GM18507 (cell line): ENCODE results near the gene ADARB1.
A peak's percentile ranks its signal among the peaks of the same experiment; 100 is the strongest.

Source experiments
- DNase-seq: peaks from one replicate; pipeline ENCODE4 v3.0.0; 2011; ENCODE audit warnings: low read depth; ENCODE audit not compliant: insufficient read length; ENCODE audit errors: extremely low spot score
- FAIRE-seq: peaks from 2 replicates; lab custom pipeline; 2011; peaks lifted over from hg19 to GRCh38; lab: Jason Lieb, UNC

ADARB1 gene

GRCh38 chr21:45053561-45054226 lies 20.7 kb upstream of the ADARB1 start:
- FAIRE-seq (no peak), DNase-seq (no peak)

DNA sequence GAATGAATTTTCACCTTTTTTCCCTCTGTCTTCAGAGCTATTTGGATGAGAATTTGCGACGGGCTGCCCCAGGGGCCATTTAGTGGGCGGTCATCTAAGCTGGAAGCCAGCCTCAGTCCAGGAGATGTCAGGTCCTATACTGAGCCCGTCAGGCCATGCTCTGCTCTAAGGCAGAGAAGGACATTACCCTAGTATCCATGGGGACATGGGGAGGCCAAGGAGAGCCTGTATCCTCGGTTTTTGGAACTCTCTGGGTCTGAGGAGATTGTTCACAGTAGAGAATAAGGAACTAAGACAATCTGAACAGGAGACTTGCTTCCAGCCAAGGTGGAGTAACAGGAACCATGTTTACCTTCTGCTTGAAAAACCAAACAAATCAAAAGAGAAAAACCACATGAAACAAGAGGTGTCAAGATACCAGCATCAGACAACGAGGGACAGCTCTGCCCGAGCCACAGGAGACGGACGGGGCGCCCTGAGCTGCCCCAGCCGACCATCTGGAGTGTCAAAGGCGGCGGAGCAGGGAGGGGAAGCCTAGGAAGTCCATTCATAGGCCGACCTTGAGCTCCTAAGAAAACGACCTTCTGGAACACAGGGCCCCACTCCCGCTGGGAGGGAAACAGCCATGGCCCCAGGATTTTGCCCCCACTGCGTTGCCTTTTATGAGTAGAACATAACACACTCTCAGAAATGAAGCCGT lies 20.0 kb upstream of the ADARB1 start:
- no peak for DNase-seq
- no peak for FAIRE-seq

DNA sequence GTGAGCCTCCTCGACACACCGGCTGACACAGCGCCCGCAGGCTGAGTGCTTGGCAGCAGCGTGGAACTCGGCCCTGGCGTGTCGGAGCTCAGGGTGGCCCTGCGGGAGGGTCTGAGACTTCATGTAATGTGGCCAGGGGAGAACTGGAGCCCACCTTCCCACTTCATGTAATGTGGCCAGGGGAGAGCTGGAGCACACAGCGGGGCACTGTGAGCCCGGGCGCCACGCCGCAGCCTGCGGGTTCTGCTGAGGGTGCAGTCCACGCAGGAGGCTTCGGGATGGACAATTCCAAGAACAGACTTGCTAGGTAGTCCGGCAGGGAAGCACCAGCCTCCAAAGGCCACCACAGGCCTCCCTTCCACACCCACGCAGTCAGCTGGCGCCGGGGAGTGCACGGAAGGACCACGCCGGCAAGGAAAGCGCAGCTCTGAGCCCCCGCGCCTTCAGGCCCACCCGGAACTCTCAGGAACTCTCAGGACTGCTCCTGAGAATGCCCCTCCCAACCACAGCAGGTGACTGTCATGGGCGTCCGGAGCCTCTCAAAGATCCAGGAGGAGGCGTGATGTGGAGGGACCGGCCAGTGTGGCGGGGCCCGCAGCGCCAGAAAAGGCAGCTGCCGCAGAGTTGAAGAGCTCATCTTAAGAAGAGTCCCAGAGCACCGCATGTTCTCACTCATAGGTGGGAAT lies 19.3 kb upstream of the ADARB1 start:
- FAIRE-seq (peak; percentile 26), DNase-seq (no peak)

DNA sequence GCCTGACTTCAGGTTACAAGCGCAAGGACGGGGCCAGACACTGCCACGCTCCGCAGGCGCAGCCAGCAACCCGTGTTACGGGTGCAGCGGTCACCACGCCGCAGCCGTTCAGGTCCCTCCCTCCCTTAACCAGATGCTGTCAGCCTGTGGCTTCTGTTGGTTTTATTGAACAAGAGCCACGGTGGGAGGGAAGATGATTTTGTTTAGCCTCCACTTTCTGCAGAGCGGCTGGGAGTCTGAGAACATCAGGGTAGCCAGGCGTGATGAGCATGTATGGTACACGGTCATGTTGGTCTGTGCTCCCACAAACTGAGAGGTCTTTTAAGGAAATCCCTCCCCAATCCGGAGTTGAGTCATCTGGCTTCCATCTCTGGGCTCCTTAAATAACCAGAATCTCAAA lies 18.5 kb upstream of the ADARB1 start:
- no peak for FAIRE-seq
- DNase-seq: no peak

- DNase-seq: no peak
- no peak for FAIRE-seq
Observed at GRCh38 chr21:45056296-45056904, 18.0 kb upstream of the ADARB1 start.

- no peak for DNase-seq
- no peak for FAIRE-seq
Observed at GRCh38 chr21:45056917-45057560, 17.3 kb upstream of the ADARB1 start.

DNA sequence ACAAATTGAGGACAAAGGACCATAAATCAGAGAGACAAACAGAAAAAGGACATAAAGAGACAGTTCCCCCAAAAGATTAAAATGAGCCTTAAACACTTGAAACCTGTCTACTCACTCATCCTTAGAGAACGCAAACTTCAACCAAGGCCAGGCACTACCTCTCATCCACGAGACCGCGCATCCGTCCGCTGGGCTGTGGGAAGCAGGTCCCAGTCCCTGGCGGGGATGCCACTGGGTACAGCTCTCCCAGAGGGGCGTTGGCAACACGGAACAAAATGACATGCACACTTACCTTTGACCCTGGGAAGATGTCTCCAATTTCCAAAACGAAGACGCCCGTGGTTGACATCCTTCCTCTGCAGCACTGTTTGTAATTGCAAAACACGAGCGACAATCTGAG lies 16.5 kb upstream of the ADARB1 start:
- no peak for FAIRE-seq
- DNase-seq: no peak

DNA sequence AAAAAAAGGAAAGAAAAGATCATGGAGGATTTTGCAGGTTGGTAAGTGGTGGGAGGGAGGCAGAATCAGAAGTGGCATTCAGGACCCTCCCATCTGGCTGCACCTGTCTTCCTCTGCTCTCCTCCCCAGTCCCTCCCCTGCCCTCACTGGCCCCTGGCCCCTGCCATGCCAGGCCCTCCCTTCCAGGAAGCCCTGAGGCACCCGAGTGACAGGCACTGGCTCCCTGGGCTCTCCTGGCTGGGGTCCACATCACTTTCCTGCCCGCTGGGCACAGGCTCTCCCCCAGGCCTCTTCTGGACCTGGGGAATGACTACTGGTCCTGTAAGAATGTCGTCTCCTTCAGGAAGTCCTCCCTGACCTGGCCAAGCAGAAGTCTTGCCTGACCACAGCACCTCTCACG lies 15.3 kb upstream of the ADARB1 start:
- FAIRE-seq: no peak

GRCh38 chr21:45060089-45060488 lies 14.3 kb upstream of the ADARB1 start:
- DNase-seq (no peak), FAIRE-seq (no peak)

More for the DNA sequence above, 15.3 kb upstream of the ADARB1 start:
- no peak for DNase-seq

GRCh38 chr21:45060675-45061311 lies 13.6 kb upstream of the ADARB1 start:
- DNase-seq (no peak), FAIRE-seq (no peak)

DNA sequence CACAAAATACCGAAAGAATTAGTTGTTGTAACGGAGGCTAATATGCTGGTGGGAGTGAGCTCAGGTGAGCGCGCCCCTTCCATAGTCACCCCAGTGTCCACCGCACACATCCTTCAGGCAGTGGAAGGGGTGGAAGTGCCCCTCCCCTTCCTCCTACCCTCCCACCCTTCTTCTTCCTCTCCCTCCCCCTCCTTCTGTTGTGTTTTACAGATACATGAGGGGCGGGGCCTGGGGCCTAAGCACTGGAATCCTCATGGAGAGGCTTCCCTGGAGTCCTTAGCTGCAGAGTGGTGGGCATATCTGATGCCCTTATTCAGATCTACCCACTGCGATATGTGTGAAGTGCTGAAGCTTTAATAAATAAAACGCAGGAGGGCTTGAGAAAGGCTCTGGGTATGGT lies 10.3 kb upstream of the ADARB1 start:
- no peak for FAIRE-seq
- DNase-seq: no peak

DNA sequence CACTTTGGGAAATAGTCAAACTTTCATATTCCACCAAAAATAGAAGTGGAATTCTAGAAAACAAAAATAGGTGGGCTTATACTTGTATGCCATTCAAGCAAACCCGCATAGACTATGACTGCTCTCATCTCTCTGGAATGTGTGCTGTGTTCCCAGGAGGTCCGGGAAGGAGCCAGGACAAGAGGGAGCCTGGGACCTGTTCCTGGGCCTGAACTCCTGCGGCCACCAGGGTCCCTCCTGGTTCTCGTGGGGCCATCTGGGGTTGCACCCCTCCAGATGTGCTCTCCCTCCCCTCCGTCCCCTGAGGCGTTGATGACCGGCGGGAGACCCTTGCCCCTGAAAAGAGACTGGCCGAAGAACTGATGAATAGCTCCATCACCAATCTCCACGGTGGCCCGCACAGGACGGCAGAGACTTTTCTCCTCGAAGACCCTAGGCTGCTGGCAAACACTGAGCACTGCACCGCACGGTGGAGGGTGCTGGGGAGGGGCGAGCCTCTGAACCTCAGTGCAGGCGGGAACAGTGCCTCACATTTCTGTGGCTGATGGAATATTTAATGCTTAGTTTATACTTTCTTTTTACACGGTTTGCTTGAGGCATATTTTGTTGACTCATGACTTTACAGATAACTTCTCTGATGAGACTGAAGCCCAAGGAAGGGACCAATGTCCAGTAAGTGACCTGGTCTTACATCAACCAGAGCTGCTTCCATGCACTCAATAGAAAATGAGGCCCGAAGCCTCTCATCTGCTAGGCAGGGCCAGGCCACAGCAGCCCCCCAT lies 9.6 kb upstream of the ADARB1 start:
- FAIRE-seq: no peak
- no peak for DNase-seq

GRCh38 chr21:45067462-45068285 lies 6.7 kb upstream of the ADARB1 start:
- FAIRE-seq (no peak), DNase-seq (no peak)

DNA sequence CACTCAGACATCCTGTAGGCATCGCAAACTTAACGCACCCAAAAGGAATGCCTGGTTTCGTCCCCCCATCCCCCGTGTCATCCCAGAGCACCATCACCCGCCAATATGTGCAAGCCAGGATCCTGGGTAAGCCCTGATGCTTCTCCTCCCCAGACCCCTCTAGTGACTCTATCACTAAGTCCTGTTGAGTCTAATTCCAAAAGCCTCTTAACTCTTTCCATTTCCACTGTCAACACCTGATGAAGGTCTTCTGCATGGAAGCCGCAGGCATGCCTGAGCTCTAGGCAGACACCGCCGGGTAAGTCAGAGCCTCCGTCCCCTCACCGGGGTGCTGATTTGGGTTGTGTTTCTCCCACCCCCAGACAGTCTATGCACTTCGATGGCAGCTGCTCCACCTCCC lies 5.3 kb upstream of the ADARB1 start:
- no peak for DNase-seq
- no peak for FAIRE-seq

GRCh38 chr21:45069711-45070110 lies 4.7 kb upstream of the ADARB1 start:
- FAIRE-seq (no peak), DNase-seq (no peak)

GRCh38 chr21:45071078-45071873 lies 3.1 kb upstream of the ADARB1 start:
- DNase-seq: no peak
- FAIRE-seq: no peak
